Endodermal cell (in vitro differentiated cells): ENCODE results near the gene NACA. TPM values are rescaled to one million over a fixed set of nuclear protein-coding genes. Genes with fewer than 3 reads are reported as not detected.
"Not testable (repeated sequence)": the region's sequence is repeated elsewhere in the genome, so short reads cannot be mapped to it uniquely, and the experiment has no call there.

ENCODE experiments used
- DNase-seq: peaks from one replicate; pipeline ENCODE4 v3.0.0-alpha.2; 2017
- H3K27ac ChIP-seq: 2 replicates; pipeline ENCODE4 v1.5.1; 2013; ENCODE audit warnings: mild to moderate bottlenecking, low read depth, low read length, moderate library complexity
- H3K27me3 ChIP-seq: 2 replicates; pipeline ENCODE4 v1.6.1; 2013; ENCODE audit warnings: mild to moderate bottlenecking, low read length, moderate library complexity; ENCODE audit not compliant: insufficient read depth, control insufficient read depth, poor library complexity, severe bottlenecking
- H3K36me3 ChIP-seq: 2 replicates; pipeline ENCODE4 v1.7.0; 2013; ENCODE audit warnings: mild to moderate bottlenecking, low read length, moderate library complexity; ENCODE audit not compliant: control insufficient read depth, insufficient read depth
- H3K4me1 ChIP-seq: one replicate; pipeline ENCODE4 v1.7.0; 2013; ENCODE audit warnings: low read length; ENCODE audit not compliant: control insufficient read depth, insufficient read depth
- H3K4me3 ChIP-seq: 2 replicates; pipeline ENCODE4 v1.5.1; 2013; ENCODE audit warnings: mild to moderate bottlenecking, low read length, moderate library complexity
- H3K9ac ChIP-seq: 2 replicates; pipeline ENCODE4 v1.6.1; 2013; ENCODE audit warnings: mild to moderate bottlenecking, low read length, moderate library complexity; ENCODE audit not compliant: poor library complexity, severe bottlenecking; ENCODE audit errors: extremely low read depth
- H3K9me3 ChIP-seq: 2 replicates; pipeline ENCODE4 v1.6.1; 2013; ENCODE audit warnings: mild to moderate bottlenecking, low read length, moderate library complexity; ENCODE audit not compliant: control insufficient read depth
- H3K27ac Mint-ChIP-seq: 2 replicates; pipeline ENCODE4 v1.8.0; 2020; ENCODE audit warnings: mixed read lengths
- H3K27me3 Mint-ChIP-seq: 2 replicates; pipeline ENCODE4 v1.8.0; 2021; ENCODE audit warnings: mild to moderate bottlenecking, mixed read lengths; ENCODE audit not compliant: insufficient read depth
- H3K36me3 Mint-ChIP-seq: 2 replicates; pipeline ENCODE4 v1.8.0; 2020; ENCODE audit warnings: low read depth, mixed read lengths
- H3K4me1 Mint-ChIP-seq: 2 replicates; pipeline ENCODE4 v1.8.0; 2020; ENCODE audit warnings: mixed read lengths
- H3K4me3 Mint-ChIP-seq: 2 replicates; pipeline ENCODE4 v1.8.0; 2020; ENCODE audit warnings: mild to moderate bottlenecking, moderate library complexity, mixed read lengths
- H3K9me3 Mint-ChIP-seq: 2 replicates; pipeline ENCODE4 v1.8.0; 2020; ENCODE audit warnings: mild to moderate bottlenecking, mixed read lengths
- CTCF ChIP-seq: fragments of 200-600 bp; sonication (generic); conservative IDR thresholded peaks from 2 replicates; pipeline ENCODE4 v1.5.0; 2021; ENCODE audit warnings: antibody characterized with exemption, mild to moderate bottlenecking
- WGBS, 2 experiments: methylation state at CpG; one replicate each; pipeline versions ENCODE4 v1.1.5 to v1.1.7; 2013; ENCODE audit warnings: missing lambda C conversion rate in 2 of 2, mixed read lengths in 1 of 2; ENCODE audit not compliant: insufficient coverage in 1 of 2, insufficient read length in 1 of 2; 5-methylcytosine and 5-hydroxymethylcytosine counted together
- total RNA-seq, 2 donors: library from RNA; stranded (reverse); fragmentation: NEBNext Ultra II Directional in 1 of 2; extraction: Animal tissue kit (Norgen Biotek cat#: 25700) in 1 of 2; gene quantifications; 2 replicates in 1 of 2; 3 replicates in 1 of 2; pipeline ENCODE4 v1.2.1, GENCODE V29; 2021

The NACA gene
- total RNA-seq, 2 donors from 2014 or later, result 817 to 958 TPM

GRCh38 chr12:56753566-56753965, 28.5 kb upstream of the NACA start:
- Histone ChIP-seq H3K4me3 (no peak overlapping the region), H3K27ac (no peak overlapping the region), H3K36me3 (peaks cover 6% of the 10 kb centered on the region), H3K27me3 (no peaks in the 10 kb centered on the region), H3K9me3 (peaks cover 8% of the 10 kb centered on the region), H3K9ac (no peak overlapping the region), H3K4me1 (peaks cover 4% of the 10 kb centered on the region)
- H3K4me1 Mint-ChIP-seq, result peaks cover 10% of the 10 kb centered on the region
- no peak for TF ChIP-seq CTCF
- WGBS, 2 experiments, result 95% methylated on average over 1 of the region's 1 CpG; no CpG with 5 or more reads in 1 of the 2 experiments
- H3K36me3 Mint-ChIP-seq, result peaks cover 13% of the 10 kb centered on the region
- no peak overlapping the region for H3K4me3 Mint-ChIP-seq
- H3K27ac Mint-ChIP-seq, result no peak overlapping the region
- H3K9me3 Mint-ChIP-seq, result peaks cover 11% of the 10 kb centered on the region
- no peaks in the 10 kb centered on the region for H3K27me3 Mint-ChIP-seq
- no peak for DNase-seq

- Histone ChIP-seq H3K36me3 (peaks cover 10% of the 10 kb centered on the region), H3K4me3 (peak within 1 kb of the TSS; percentile 86), H3K4me1 (peaks cover 4% of the 10 kb centered on the region), H3K27me3 (no peaks in the 10 kb centered on the region), H3K9ac (peak within 1 kb of the TSS; percentile 96), H3K27ac (peak within 1 kb of the TSS; percentile 92), H3K9me3 (no peaks in the 10 kb centered on the region)
- H3K9me3 Mint-ChIP-seq, result no peaks in the 10 kb centered on the region
- no peaks in the 10 kb centered on the region for H3K27me3 Mint-ChIP-seq
- peaks cover 10% of the 10 kb centered on the region for H3K4me1 Mint-ChIP-seq
- H3K4me3 Mint-ChIP-seq, result peak within 1 kb of the TSS; percentile 82
- TF ChIP-seq CTCF, result peak; percentile 39
- 0% methylated on average over 31 to 61 of the region's 64 CpGs for WGBS, 2 experiments
- peak within 1 kb of the TSS; percentile 98 for H3K27ac Mint-ChIP-seq
- peak; percentile 97 for DNase-seq
- H3K36me3 Mint-ChIP-seq, result peaks cover 23% of the 10 kb centered on the region
Measured at GRCh38 chr12:56751712-56752598, 26.9 kb upstream of the NACA start, which contains the start of gene PRIM1. Gene PRIM1, minus strand, starts transcription at chr12:56752323. Its CDS starts 25 bp downstream, at chr12:56752298.

GRCh38 chr12:56750596-56750995, 25.5 kb upstream of the NACA start:
- H3K27ac ChIP-seq, H3K9ac ChIP-seq, H3K9me3 Mint-ChIP-seq, H3K4me1 Mint-ChIP-seq, DNase-seq, H3K27me3 ChIP-seq, H3K27ac Mint-ChIP-seq, H3K9me3 ChIP-seq, H3K27me3 Mint-ChIP-seq, H3K4me1 ChIP-seq: not testable (repeated sequence)
- Histone ChIP-seq H3K36me3 (peaks cover 11% of the 10 kb centered on the region), H3K4me3 (peak overlapping the region; percentile 86)
- Mint-ChIP-seq H3K36me3 (peaks cover 30% of the 10 kb centered on the region), H3K4me3 (peak overlapping the region; percentile 82)
- 92 to 93% methylated on average over 11 to 13 of the region's 13 CpGs for WGBS, 2 experiments
